ENCODE results near the gene PHIP.
A peak's percentile ranks its signal among the peaks of the same experiment; 100 is the strongest.

PHIP gene

GRCh38 chr6:79082304-79082703 lies 4.2 kb upstream of the PHIP start:
- Histone ChIP-seq H2AFZ (ENCODE audit: low read depth, low read length) (no peak overlapping the region), H3K9me3 (ENCODE audit: insufficient read depth, low read length) (no peaks in the 10 kb centered on the region), H3K4me3 (ENCODE audit: low read length) (no peak overlapping the region), H3K9ac (ENCODE audit: low read length) (no peak overlapping the region), H3K4me2 (ENCODE audit: low read length) (no peak overlapping the region), H3K27me3 (ENCODE audit: low read depth, low read length) (no peaks in the 10 kb centered on the region), H3K27ac (ENCODE audit: low read length) (no peak overlapping the region), H3K79me2 (ENCODE audit: low read length) (peaks cover under 1% of the 10 kb centered on the region; the same call in 1 of the 2 replicates), H3K36me3 (replicated peaks; ENCODE audit: low read depth, low read length) (no peaks in the 10 kb centered on the region), H4K20me1 (ENCODE audit: insufficient read depth, low read length) (no peaks in the 10 kb centered on the region), H3K4me1 (ENCODE audit: low read length) (peaks cover 6% of the 10 kb centered on the region; the same call in 1 of the 2 replicates)
- no peak for TF ChIP-seq CTCF (IDR thresholded peaks at IDR 0.05; ENCODE audit: low read depth, low read length)
- TF ChIP-seq EZH2phosphoT487 (IDR thresholded peaks at IDR 0.05; ENCODE audit: low read depth), result no peak

GRCh38 chr6:79081663-79082062 lies 3.6 kb upstream of the PHIP start:
- TF ChIP-seq CTCF (IDR thresholded peaks at IDR 0.05; ENCODE audit: low read depth, low read length) (no peak), EZH2phosphoT487 (IDR thresholded peaks at IDR 0.05; ENCODE audit: low read depth) (no peak)
- H3K4me1 ChIP-seq (ENCODE audit: low read length), result peaks cover 6% of the 10 kb centered on the region; the same call in 1 of the 2 replicates
- H3K27ac ChIP-seq (ENCODE audit: low read length), result no peak overlapping the region
- no peak overlapping the region for H2AFZ ChIP-seq (ENCODE audit: low read depth, low read length)
- no peaks in the 10 kb centered on the region for H3K27me3 ChIP-seq (ENCODE audit: low read depth, low read length)
- H3K4me3 ChIP-seq (ENCODE audit: low read length), result no peak overlapping the region
- H3K4me2 ChIP-seq (ENCODE audit: low read length), result no peak overlapping the region
- H4K20me1 ChIP-seq (ENCODE audit: insufficient read depth, low read length), result peaks cover 1% of the 10 kb centered on the region; the same call in 1 of the 2 replicates
- peaks cover 6% of the 10 kb centered on the region for H3K79me2 ChIP-seq (ENCODE audit: low read length)
- H3K36me3 ChIP-seq (replicated peaks; ENCODE audit: low read depth, low read length), result peaks cover under 1% of the 10 kb centered on the region
- H3K9ac ChIP-seq (ENCODE audit: low read length), result no peak overlapping the region
- H3K9me3 ChIP-seq (ENCODE audit: insufficient read depth, low read length), result no peaks in the 10 kb centered on the region

GRCh38 chr6:79079561-79080041 lies 1.5 kb upstream of the PHIP start:
- Histone ChIP-seq H3K79me2 (ENCODE audit: low read length) (peaks cover 26% of the 10 kb centered on the region), H3K27me3 (ENCODE audit: low read depth, low read length) (no peaks in the 10 kb centered on the region), H3K27ac (ENCODE audit: low read length) (no peak overlapping the region), H3K9me3 (ENCODE audit: insufficient read depth, low read length) (no peaks in the 10 kb centered on the region), H2AFZ (ENCODE audit: low read depth, low read length) (peak overlapping the region; percentile 97), H4K20me1 (ENCODE audit: insufficient read depth, low read length) (peaks cover 22% of the 10 kb centered on the region), H3K4me2 (ENCODE audit: low read length) (peak overlapping the region; percentile 70), H3K4me1 (ENCODE audit: low read length) (peaks cover 19% of the 10 kb centered on the region), H3K36me3 (replicated peaks; ENCODE audit: low read depth, low read length) (peaks cover 18% of the 10 kb centered on the region), H3K9ac (ENCODE audit: low read length) (peak overlapping the region; percentile 94), H3K4me3 (ENCODE audit: low read length) (peak overlapping the region; percentile 84)
- TF ChIP-seq EZH2phosphoT487 (IDR thresholded peaks at IDR 0.05; ENCODE audit: low read depth), result no peak
- no peak for TF ChIP-seq CTCF (IDR thresholded peaks at IDR 0.05; ENCODE audit: low read depth, low read length)

GRCh38 chr6:79077715-79078074 lies 359 bp downstream of the PHIP start:
- Histone ChIP-seq H3K79me2 (ENCODE audit: low read length) (peaks cover 45% of the 10 kb centered on the region), H3K9me3 (ENCODE audit: insufficient read depth, low read length) (no peaks in the 10 kb centered on the region), H4K20me1 (ENCODE audit: insufficient read depth, low read length) (peaks cover 38% of the 10 kb centered on the region), H3K4me2 (ENCODE audit: low read length) (peak overlapping the region; percentile 42), H3K4me1 (ENCODE audit: low read length) (peaks cover 34% of the 10 kb centered on the region), H3K9ac (ENCODE audit: low read length) (peak overlapping the region; percentile 94), H3K27ac (ENCODE audit: low read length) (peak overlapping the region; percentile 89), H2AFZ (ENCODE audit: low read depth, low read length) (peak overlapping the region; percentile 48; the same call in 1 of the 2 replicates), H3K36me3 (replicated peaks; ENCODE audit: low read depth, low read length) (peaks cover 29% of the 10 kb centered on the region), H3K4me3 (ENCODE audit: low read length) (peak overlapping the region; percentile 84), H3K27me3 (ENCODE audit: low read depth, low read length) (no peaks in the 10 kb centered on the region)
- no peak for TF ChIP-seq EZH2phosphoT487 (IDR thresholded peaks at IDR 0.05; ENCODE audit: low read depth)
- TF ChIP-seq CTCF (IDR thresholded peaks at IDR 0.05; ENCODE audit: low read depth, low read length), result no peak

Data from OCI-LY3 (cell line).